HepG2 (cell line): ENCODE results near the gene AUTS2. TPM values are rescaled to one million over a fixed set of nuclear protein-coding genes. Genes with fewer than 3 reads are reported as not detected.

Experiments
- ATAC-seq: fragments of 200-7000 bp; cut with Tn5 transposase; 3 replicates; pipeline ENCODE4 v1.9.1; 2020; ENCODE audit warnings: mild to moderate bottlenecking, moderate library complexity
- BruUV-seq: library from RNA; stranded (reverse); fragments of 400-500 nt; replicated peaks from 2 replicates; lab custom pipeline; 2021; lab: Mats Ljungman, UMichigan
- CTCF ChIA-PET: fragments of 300-600 bp; formaldehyde crosslinking; extraction: SDS; loops from one replicate; lab custom pipeline; 2021; ENCODE audit warnings: low total read pairs, inconsistent platforms, low intra/inter-chr PET ratio; lab: Yijun Ruan, JAX
- POLR2A ChIA-PET: fragments of 350-600 bp; sonication (Branson Sonifier 250); formaldehyde crosslinking; loops from one replicate; lab custom pipeline; 2020; ENCODE audit warnings: antibody characterized with exemption, inconsistent platforms; lab: Yijun Ruan, JAX
- DNase-seq: peaks from one replicate; pipeline ENCODE4 v3.0.0-alpha.2; 2015; ENCODE audit warnings: low spot score
- FAIRE-seq: peaks from 3 replicates; lab custom pipeline; 2011; peaks lifted over from hg19 to GRCh38; lab: Jason Lieb, UNC
- H2AFZ ChIP-seq: one replicate; pipeline ENCODE4 v1.6.1; 2011; ENCODE audit warnings: low read length, inconsistent platforms
- H3K27ac ChIP-seq: fragments of 300-600 bp; 3 replicates; pipeline ENCODE4 v1.8.0; 2011; ENCODE audit warnings: mixed run types, mild to moderate bottlenecking, mixed read lengths, low read length, inconsistent platforms; ENCODE audit not compliant: insufficient read depth; ENCODE audit errors: extremely low read length
- H3K27me3 ChIP-seq, 2 experiments: fragments of 200-600 bp in 1 of 2; 2 replicates in 1 of 2; 3 replicates in 1 of 2; pipeline versions ENCODE4 v1.6.0 to v1.8.0; 2011; ENCODE audit warnings: low read length in 2 of 2, mild to moderate bottlenecking in 2 of 2, moderate library complexity in 2 of 2, inconsistent platforms in 1 of 2; ENCODE audit not compliant: insufficient read depth in 2 of 2, control insufficient read depth in 1 of 2
- H3K36me3 ChIP-seq, 2 experiments: fragments of 200-600 bp in 1 of 2; replicated peaks in 1 of 2; 2 replicates in 1 of 2; 3 replicates in 1 of 2; pipeline versions ENCODE4 v1.5.1 to v1.8.0; 2011; ENCODE audit warnings: low read length in 2 of 2, inconsistent platforms in 1 of 2; ENCODE audit not compliant: insufficient read depth in 2 of 2, control insufficient read depth in 1 of 2
- H3K4me1 ChIP-seq: 2 replicates; pipeline ENCODE4 v1.5.1; 2012; ENCODE audit warnings: low read length, inconsistent platforms; ENCODE audit not compliant: insufficient read depth
- H3K4me2 ChIP-seq: 2 replicates; pipeline ENCODE4 v1.6.0; 2011; ENCODE audit warnings: low read depth, low read length, inconsistent platforms
- H3K4me3 ChIP-seq, 3 experiments: fragments of 200-600 bp in 1 of 3; sonication (generic), shearing (Covaris generic) in 1 of 3; replicated peaks in 1 of 3; 2 replicates each; pipeline ENCODE4 v1.5.1; 2011 to 2016; ENCODE audit warnings: low read length in 3 of 3, inconsistent platforms in 2 of 3, low read depth in 2 of 3, mild to moderate bottlenecking in 2 of 3, control low read depth in 1 of 3, mixed read lengths in 1 of 3; ENCODE audit not compliant: insufficient read depth in 1 of 3
- H3K79me2 ChIP-seq: one replicate; pipeline ENCODE4 v1.6.1; 2011; ENCODE audit warnings: low read length, inconsistent platforms; ENCODE audit not compliant: insufficient read depth
- H3K9ac ChIP-seq: 2 replicates; pipeline ENCODE4 v1.6.0; 2011; ENCODE audit warnings: mild to moderate bottlenecking, low read depth, low read length, inconsistent platforms; ENCODE audit not compliant: insufficient read depth
- H3K9me3 ChIP-seq: 2 replicates; pipeline ENCODE4 v1.5.1; 2012; ENCODE audit warnings: mild to moderate bottlenecking, low read length
- H4K20me1 ChIP-seq: 2 replicates; pipeline ENCODE4 v1.6.0; 2011; ENCODE audit warnings: inconsistent platforms, mild to moderate bottlenecking, low read length, moderate library complexity; ENCODE audit not compliant: insufficient read depth
- HIC2 ChIP-seq: sonication (generic); formaldehyde crosslinking; IDR thresholded peaks from 2 replicates; pipeline ENCODE4 v1.9.0; 2022; ENCODE audit warnings: low read depth, missing genetic modification reagents
- JUNB ChIP-seq: sonication (generic); formaldehyde crosslinking; IDR thresholded peaks from 2 replicates; pipeline ENCODE4 v1.8.0; 2022; ENCODE audit warnings: missing genetic modification reagents, mild to moderate bottlenecking, borderline replicate concordance
- MTA3 ChIP-seq: sonication (generic); formaldehyde crosslinking; IDR thresholded peaks from 2 replicates; pipeline ENCODE4 v1.4.0; 2020; ENCODE audit warnings: missing genetic modification reagents
- NFKBIZ ChIP-seq: IDR thresholded peaks from 2 replicates; pipeline ENCODE4 v1.6.1; 2018; ENCODE audit warnings: missing genetic modification reagents, missing compliant biosample characterization
- RBM22 ChIP-seq: fragments of 200-400 bp; formaldehyde crosslinking; optimal IDR thresholded peaks from 2 replicates; pipeline ENCODE3; 2017; ENCODE audit warnings: mild to moderate bottlenecking, low read length, moderate library complexity
- SETDB1 ChIP-seq: sonication (generic); formaldehyde crosslinking; IDR thresholded peaks from 2 replicates; pipeline ENCODE4 v1.5.1; 2020; ENCODE audit warnings: missing genetic modification reagents, mild to moderate bottlenecking, borderline replicate concordance
- SNRNP70 ChIP-seq: fragments of 200-400 bp; formaldehyde crosslinking; IDR thresholded peaks from 2 replicates; pipeline ENCODE4 v1.6.1; 2017; ENCODE audit warnings: mild to moderate bottlenecking, low read depth, low read length, moderate library complexity
- ZBTB38 ChIP-seq: sonication (generic); formaldehyde crosslinking; IDR thresholded peaks from 2 replicates; pipeline ENCODE4 v1.5.1; 2020; ENCODE audit warnings: mild to moderate bottlenecking, missing genetic modification reagents
- ZNF280B ChIP-seq: sonication (generic); formaldehyde crosslinking; IDR thresholded peaks from 2 replicates; pipeline ENCODE4 v1.5.0; 2020; ENCODE audit warnings: missing genetic modification reagents, mild to moderate bottlenecking, borderline replicate concordance
- ZNF687 ChIP-seq: sonication (generic); formaldehyde crosslinking; IDR thresholded peaks from 2 replicates; pipeline ENCODE4 v1.5.1; 2020; ENCODE audit warnings: mild to moderate bottlenecking, missing genetic modification reagents, moderate library complexity
- ZNF75D ChIP-seq: sonication (generic); formaldehyde crosslinking; IDR thresholded peaks from 2 replicates; pipeline ENCODE4 v1.8.1; 2023; ENCODE audit warnings: missing genetic modification reagents, mild to moderate bottlenecking, borderline replicate concordance
- ZUFSP ChIP-seq: sonication (generic); formaldehyde crosslinking; IDR thresholded peaks from 2 replicates; pipeline ENCODE4 v1.9.0; 2021; ENCODE audit warnings: missing genetic modification reagents, mild to moderate bottlenecking, borderline replicate concordance
- WGBS: methylation state at CpG from one replicate; pipeline ENCODE4 v1.1.6; 2017; ENCODE audit warnings: low lambda C conversion rate; 5-methylcytosine and 5-hydroxymethylcytosine counted together
- in situ Hi-C: cut with HindIII; loops from 2 replicates; pipeline ENCODE4 v1.10.0; 2017; ENCODE audit warnings: low pct_unique_long_range_greater_than_20kb; ENCODE audit not compliant: extremely low pct_ligation_motif_present
- intact Hi-C: fragments of 100-400 bp; cut with micrococcal nuclease; formaldehyde crosslinking; loops from one replicate; pipeline ENCODE4 v1.10.0; 2022; ENCODE audit not compliant: unreplicated experiment
- polyA plus RNA-seq, 8 experiments: library from polyadenylated mRNA; depleted of rRNA in 3 of 8; stranded (reverse) in 7 of 8; unstranded in 1 of 8; fragments of >200 nt; fragmentation: Illumina TruSeq in 4 of 8; extraction: Trizol in 4 of 8; gene quantifications; 2 replicates each; pipeline versions ENCODE4 v1.2.1 to v1.2.3, GENCODE V29; 2011 to 2016; ENCODE audit warnings: low read depth in 4 of 8, missing spikeins in 1 of 8, mixed read lengths in 1 of 8; ENCODE audit not compliant: insufficient read depth in 1 of 8
- total RNA-seq, 5 experiments: library from RNA; depleted of rRNA; stranded (reverse); fragments of >200 nt; fragmentation: Illumina TruSeq; extraction: Trizol; gene quantifications; 2 replicates each; pipeline ENCODE4 v1.2.3, GENCODE V29; 2016; ENCODE audit warnings: low read depth in 1 of 5

AUTS2 gene
- total and polyA plus RNA-seq, 2 of the 13 experiments (the other 11 are each of a cell fraction or from before 2014, with no cell fraction given) = 0.38 TPM; not detected in 1

- TF ChIP-seq NFKBIZ (CRISPR knock-in tag) (no peak), ZUFSP (no peak), JUNB (CRISPR knock-in tag) (no peak)
- TF ChIP-seq, all 625 proteins: peak for 0
Observed at GRCh38 chr7:70673778-70674570, 1075.7 kb downstream of the AUTS2 start (continued).

- no peak for DNase-seq
- FAIRE-seq = no peak
- POLR2A ChIA-PET = no interaction called here
- Histone ChIP-seq H3K79me2 (no peaks in the 10 kb centered on the region), H3K4me2 (no peak overlapping the region), H3K27me3 (no peaks in the 10 kb centered on the region), H3K9me3 (no peaks in the 10 kb centered on the region), H3K4me1 (no peaks in the 10 kb centered on the region), H3K27ac (no peak overlapping the region), H3K36me3 (no peaks in the 10 kb centered on the region), H3K9ac (no peak overlapping the region), H2AFZ (no peak overlapping the region), H4K20me1 (no peaks in the 10 kb centered on the region), H3K4me3 (no peak overlapping the region)
- ATAC-seq = no peak
- intact Hi-C loops (no loop called here), in situ Hi-C loops (no loop called here)
- no TSS peak for BruUV-seq
- 60% methylated on average over 5 of the region's 5 CpGs for WGBS
- CTCF ChIA-PET = no interaction called here
- no peak for TF ChIP-seq SNRNP70
- no peak for TF ChIP-seq HIC2 (CRISPR knock-in tag)
- TF ChIP-seq RBM22 = no peak
- TF ChIP-seq ZNF75D = no peak
- TF ChIP-seq ZNF280B (CRISPR knock-in tag) = no peak
- TF ChIP-seq ZBTB38 (CRISPR knock-in tag) = no peak
- TF ChIP-seq ZNF687 = no peak
- TF ChIP-seq MTA3 (CRISPR knock-in tag) = no peak
- no peak for TF ChIP-seq SETDB1 (CRISPR knock-in tag)
Observed at GRCh38 chr7:70674571-70675010, 1076.3 kb downstream of the AUTS2 start.
